HEK293 (cell line): ENCODE data around the gene NAA80.

Experiments used
- CTCF ChIA-PET: fragments of 350-600 bp; formaldehyde crosslinking; extraction: SDS; loops from one replicate; lab custom pipeline; 2021; ENCODE audit warnings: antibody characterized with exemption; lab: Yijun Ruan, JAX
- POLR2A ChIA-PET: fragments of 300-600 bp; formaldehyde crosslinking; extraction: SDS; loops from one replicate; lab custom pipeline; 2020; ENCODE audit warnings: antibody characterized with exemption, inconsistent platforms; lab: Yijun Ruan, JAX
- H3K27ac ChIP-seq: fragments of 200-500 bp; sonication (Bioruptor generic); 2 replicates; pipeline ENCODE4 v1.5.1; 2014; ENCODE audit warnings: low read depth, low read length, control low read depth, inconsistent platforms; ENCODE audit errors: extremely low read depth
- H3K36me3 ChIP-seq, 2 experiments: fragments of 200-500 bp in 1 of 2; sonication (Bioruptor generic) in 1 of 2; 1 replicate in 1 of 2; 2 replicates in 1 of 2; pipeline ENCODE4 v1.5.1; 2014 to 2017; ENCODE audit warnings: inconsistent platforms in 2 of 2, low read length in 2 of 2; ENCODE audit not compliant: control insufficient read depth in 2 of 2, insufficient read depth in 1 of 2
- H3K4me1 ChIP-seq: fragments of 200-500 bp; sonication (Bioruptor generic); 2 replicates; pipeline ENCODE4 v1.5.1; 2014; ENCODE audit warnings: mild to moderate bottlenecking, low read length, inconsistent platforms; ENCODE audit not compliant: control insufficient read depth, insufficient read depth
- H3K4me3 ChIP-seq: 2 replicates; pipeline ENCODE4 v1.5.1; 2011; ENCODE audit warnings: low read depth, mild to moderate bottlenecking, control low read depth, low read length, moderate library complexity
- H3K9me3 ChIP-seq: fragments of 200-500 bp; sonication (Bioruptor generic); 2 replicates; pipeline ENCODE4 v1.5.1; 2014; ENCODE audit warnings: low read depth, low read length, inconsistent platforms; ENCODE audit not compliant: control insufficient read depth, insufficient read depth
- ATF2 ChIP-seq: fragments of 450-650 bp; formaldehyde crosslinking; IDR thresholded peaks from 2 replicates; pipeline ENCODE4 v1.5.1; 2016; ENCODE audit warnings: missing biosample characterization, missing genetic modification characterization, low read depth
- GLIS1 ChIP-seq: fragments of 450-650 bp; formaldehyde crosslinking; IDR thresholded peaks from 2 replicates; pipeline ENCODE4 v1.5.1; 2016; ENCODE audit warnings: missing biosample characterization, missing genetic modification characterization
- YY1 ChIP-seq: fragments of 450-650 bp; formaldehyde crosslinking; IDR thresholded peaks from 2 replicates; pipeline ENCODE4 v1.5.1; 2018; ENCODE audit warnings: missing biosample characterization, missing genetic modification characterization
- ZNF114 ChIP-seq: fragments of 450-650 bp; formaldehyde crosslinking; IDR thresholded peaks from 2 replicates; pipeline ENCODE4 v1.5.0; 2017; ENCODE audit warnings: missing biosample characterization, missing genetic modification characterization
- ZNF121 ChIP-seq: fragments of 450-650 bp; formaldehyde crosslinking; IDR thresholded peaks from 2 replicates; pipeline ENCODE4 v1.5.1; 2016; ENCODE audit warnings: missing biosample characterization, missing genetic modification characterization
- ZNF157 ChIP-seq: fragments of 450-650 bp; formaldehyde crosslinking; IDR thresholded peaks from 2 replicates; pipeline ENCODE4 v1.5.1; 2016; ENCODE audit warnings: missing biosample characterization, missing genetic modification characterization
- ZNF221 ChIP-seq: fragments of 450-650 bp; formaldehyde crosslinking; IDR thresholded peaks from 2 replicates; pipeline ENCODE4 v1.5.1; 2017; ENCODE audit warnings: missing biosample characterization, missing genetic modification characterization, borderline replicate concordance
- ZNF24 ChIP-seq: fragments of 450-650 bp; formaldehyde crosslinking; IDR thresholded peaks from 2 replicates; pipeline ENCODE4 v1.5.1; 2016; ENCODE audit warnings: missing biosample characterization, missing genetic modification characterization
- ZNF473 ChIP-seq: fragments of 450-650 bp; formaldehyde crosslinking; IDR thresholded peaks from 2 replicates; pipeline ENCODE4 v1.5.1; 2017; ENCODE audit warnings: missing biosample characterization, missing genetic modification characterization
- ZNF600 ChIP-seq: fragments of 450-650 bp; formaldehyde crosslinking; IDR thresholded peaks from 2 replicates; pipeline ENCODE4 v1.5.1; 2016; ENCODE audit warnings: missing biosample characterization, missing genetic modification characterization
- ZNF629 ChIP-seq: fragments of 450-650 bp; formaldehyde crosslinking; IDR thresholded peaks from 2 replicates; pipeline ENCODE4 v1.5.1; 2017; ENCODE audit warnings: missing biosample characterization, missing genetic modification characterization
- ZNF639 ChIP-seq: fragments of 450-650 bp; formaldehyde crosslinking; IDR thresholded peaks from 2 replicates; pipeline ENCODE4 v1.5.1; 2016; ENCODE audit warnings: missing biosample characterization, missing genetic modification characterization
- ZNF670 ChIP-seq: fragments of 450-650 bp; formaldehyde crosslinking; IDR thresholded peaks from 2 replicates; pipeline ENCODE4 v1.5.1; 2016; ENCODE audit warnings: missing biosample characterization, missing genetic modification characterization, low read depth
- ZNF677 ChIP-seq: fragments of 450-650 bp; IDR thresholded peaks from 2 replicates; pipeline ENCODE4 v1.5.0; 2018; ENCODE audit warnings: missing biosample characterization, mild to moderate bottlenecking, missing genetic modification characterization, moderate library complexity
- ZNF707 ChIP-seq: fragments of 450-650 bp; formaldehyde crosslinking; IDR thresholded peaks from 2 replicates; pipeline ENCODE4 v1.5.1; 2016; ENCODE audit warnings: missing biosample characterization, missing genetic modification characterization
- ZNF791 ChIP-seq: fragments of 450-650 bp; formaldehyde crosslinking; IDR thresholded peaks from 2 replicates; pipeline ENCODE4 v1.5.1; 2016; ENCODE audit warnings: missing biosample characterization, missing genetic modification characterization
- TF ChIP-seq, protein P1 (sequence below): fragments of 450-650 bp; formaldehyde crosslinking; IDR thresholded peaks from 2 replicates; pipeline ENCODE4 v1.5.1; 2016; ENCODE audit warnings: missing biosample characterization, missing genetic modification characterization
- TF ChIP-seq, protein P2 (sequence below): sonication (generic); formaldehyde crosslinking; IDR thresholded peaks from 2 replicates; pipeline ENCODE4 v1.8.1; 2022; ENCODE audit warnings: mild to moderate bottlenecking, moderate library complexity, missing genetic modification reagents
- TF ChIP-seq, protein P3 (sequence below): fragments of 450-650 bp; formaldehyde crosslinking; IDR thresholded peaks from 2 replicates; pipeline ENCODE4 v1.5.1; 2016; ENCODE audit warnings: missing biosample characterization, missing genetic modification characterization, borderline replicate concordance
- TF ChIP-seq, protein P4 (sequence below): fragments of 450-650 bp; formaldehyde crosslinking; IDR thresholded peaks from 2 replicates; pipeline ENCODE4 v1.5.1; 2016; ENCODE audit warnings: missing biosample characterization, missing genetic modification characterization

Gene NAA80

GRCh38 chr3:50345008-50345407 lies 45.8 kb upstream of the NAA80 start (continued):
- TF ChIP-seq, protein P1, sequence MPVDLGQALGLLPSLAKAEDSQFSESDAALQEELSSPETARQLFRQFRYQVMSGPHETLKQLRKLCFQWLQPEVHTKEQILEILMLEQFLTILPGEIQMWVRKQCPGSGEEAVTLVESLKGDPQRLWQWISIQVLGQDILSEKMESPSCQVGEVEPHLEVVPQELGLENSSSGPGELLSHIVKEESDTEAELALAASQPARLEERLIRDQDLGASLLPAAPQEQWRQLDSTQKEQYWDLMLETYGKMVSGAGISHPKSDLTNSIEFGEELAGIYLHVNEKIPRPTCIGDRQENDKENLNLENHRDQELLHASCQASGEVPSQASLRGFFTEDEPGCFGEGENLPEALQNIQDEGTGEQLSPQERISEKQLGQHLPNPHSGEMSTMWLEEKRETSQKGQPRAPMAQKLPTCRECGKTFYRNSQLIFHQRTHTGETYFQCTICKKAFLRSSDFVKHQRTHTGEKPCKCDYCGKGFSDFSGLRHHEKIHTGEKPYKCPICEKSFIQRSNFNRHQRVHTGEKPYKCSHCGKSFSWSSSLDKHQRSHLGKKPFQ (tag by site-specific recombination) = no peak
- no peak for TF ChIP-seq ZNF600 (tag by site-specific recombination)
- TF ChIP-seq YY1 (tag by site-specific recombination) = no peak
- TF ChIP-seq ZNF677 (tag by site-specific recombination) = no peak
- no peak for TF ChIP-seq ZNF157

DNA sequence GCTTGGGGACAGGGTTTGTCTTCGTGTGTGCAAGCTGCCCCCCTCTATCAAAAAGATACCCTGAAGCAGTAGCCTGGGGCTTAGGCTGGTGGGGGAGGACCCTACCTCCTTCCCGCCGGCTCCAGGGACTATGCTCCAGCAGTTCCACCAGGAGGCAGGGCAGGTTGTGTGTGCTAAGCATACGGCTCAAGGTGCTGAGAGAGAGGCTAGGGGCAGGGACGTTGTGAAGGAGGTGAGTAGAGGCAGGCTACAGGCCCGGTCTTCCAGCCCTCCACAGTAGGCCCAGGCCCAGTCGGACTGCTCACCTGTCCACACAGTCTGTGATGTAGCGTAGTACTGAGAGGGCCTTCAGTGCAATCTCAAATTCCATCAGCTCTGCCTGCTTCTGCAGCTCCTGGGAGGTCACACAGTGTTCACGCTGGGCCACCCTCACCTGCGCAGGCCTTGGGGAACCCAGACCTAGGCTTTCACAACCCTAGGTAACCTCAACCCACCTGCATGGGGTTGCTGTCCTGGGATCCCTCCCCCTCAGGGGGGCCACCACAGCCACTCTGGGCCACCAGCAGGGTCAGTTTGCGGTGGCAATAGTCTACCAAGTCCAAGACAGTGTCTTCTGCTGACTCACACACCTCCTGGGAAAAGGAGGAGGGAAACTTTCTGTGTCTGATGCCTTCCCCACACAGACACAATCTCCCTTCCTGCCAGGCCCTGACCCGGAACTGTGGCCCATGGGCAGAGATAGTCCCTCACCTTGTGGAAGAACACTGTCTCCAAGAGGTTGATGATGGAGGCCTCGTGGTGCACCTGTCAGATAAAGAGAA lies 43.8 kb upstream of the NAA80 start:
- Histone ChIP-seq H3K4me1 (peaks cover 4% of the 10 kb centered on the region; the same call in 1 of the 2 replicates), H3K27ac (no peak overlapping the region), H3K36me3 (peaks cover 0 to 40% of the 10 kb centered on the region in 2 experiments; a peak in 1 of 3 replicates), H3K9me3 (no peaks in the 10 kb centered on the region), H3K4me3 (no peak overlapping the region)
- ChIA-PET POLR2A (no interaction called here), CTCF (interaction anchor here (1.0 kb wide), 1 partner anchor 199 kb away, joined by 3 read pairs; no protein-coding TSS in a partner anchor)
- TF ChIP-seq ZNF629 = no peak
- no peak for TF ChIP-seq ZNF221
- 0 out of 2 replicates have a peak, but pooled peaks have one; percentile 16 for TF ChIP-seq GLIS1 (tag by site-specific recombination)

DNA sequence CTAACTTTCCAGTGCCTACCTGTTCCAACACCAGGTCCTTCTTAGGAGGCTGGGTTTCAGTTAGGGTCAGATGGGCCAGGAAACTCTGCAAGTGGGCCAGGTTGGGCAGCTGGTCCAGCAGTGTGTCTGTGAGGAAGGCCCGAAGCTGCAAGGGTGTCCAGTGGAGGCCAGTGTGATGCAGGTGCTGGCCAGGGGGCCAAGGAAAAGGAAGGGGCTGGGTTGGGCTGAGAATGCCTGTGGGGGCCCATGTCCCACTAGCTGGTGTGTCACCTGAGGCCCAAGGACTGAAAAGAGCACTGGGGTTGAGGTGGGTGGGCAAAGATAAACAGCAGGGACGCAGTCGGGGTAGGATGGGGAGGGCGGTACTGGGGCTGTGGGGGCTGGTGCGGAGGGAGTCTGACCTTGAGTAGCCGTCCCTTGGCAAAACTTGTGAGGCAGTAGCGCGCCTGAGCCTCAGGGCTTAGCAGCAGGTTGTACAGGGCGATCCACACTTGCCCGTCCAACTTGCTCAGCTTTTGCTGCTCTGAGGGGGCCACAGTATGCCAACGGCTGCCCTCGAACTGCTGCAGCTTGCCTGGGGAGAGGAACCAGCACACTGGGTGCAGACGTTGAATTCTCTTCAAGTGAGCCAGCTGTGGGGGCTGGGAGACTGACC lies 42.9 kb upstream of the NAA80 start:
- no peak overlapping the region for H3K27ac ChIP-seq
- CTCF ChIA-PET = no interaction called here
- POLR2A ChIA-PET = no interaction called here
- TF ChIP-seq ZNF24 (tag by site-specific recombination) (no peak), ZNF473 (no peak), ZNF791 (tag by site-specific recombination) (no peak), ZNF670 (no peak), ZNF639 (tag by site-specific recombination) (no peak), ZNF121 (tag by site-specific recombination) (no peak), ATF2 (tag by site-specific recombination) (no peak), ZNF707 (tag by site-specific recombination) (no peak), ZNF114 (tag by site-specific recombination) (no peak)
- TF ChIP-seq, protein P2, sequence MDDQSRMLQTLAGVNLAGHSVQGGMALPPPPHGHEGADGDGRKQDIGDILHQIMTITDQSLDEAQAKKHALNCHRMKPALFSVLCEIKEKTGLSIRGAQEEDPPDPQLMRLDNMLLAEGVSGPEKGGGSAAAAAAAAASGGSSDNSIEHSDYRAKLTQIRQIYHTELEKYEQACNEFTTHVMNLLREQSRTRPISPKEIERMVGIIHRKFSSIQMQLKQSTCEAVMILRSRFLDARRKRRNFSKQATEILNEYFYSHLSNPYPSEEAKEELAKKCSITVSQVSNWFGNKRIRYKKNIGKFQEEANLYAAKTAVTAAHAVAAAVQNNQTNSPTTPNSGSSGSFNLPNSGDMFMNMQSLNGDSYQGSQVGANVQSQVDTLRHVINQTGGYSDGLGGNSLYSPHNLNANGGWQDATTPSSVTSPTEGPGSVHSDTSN (CRISPR knock-in tag) = no peak
- TF ChIP-seq, protein P3, sequence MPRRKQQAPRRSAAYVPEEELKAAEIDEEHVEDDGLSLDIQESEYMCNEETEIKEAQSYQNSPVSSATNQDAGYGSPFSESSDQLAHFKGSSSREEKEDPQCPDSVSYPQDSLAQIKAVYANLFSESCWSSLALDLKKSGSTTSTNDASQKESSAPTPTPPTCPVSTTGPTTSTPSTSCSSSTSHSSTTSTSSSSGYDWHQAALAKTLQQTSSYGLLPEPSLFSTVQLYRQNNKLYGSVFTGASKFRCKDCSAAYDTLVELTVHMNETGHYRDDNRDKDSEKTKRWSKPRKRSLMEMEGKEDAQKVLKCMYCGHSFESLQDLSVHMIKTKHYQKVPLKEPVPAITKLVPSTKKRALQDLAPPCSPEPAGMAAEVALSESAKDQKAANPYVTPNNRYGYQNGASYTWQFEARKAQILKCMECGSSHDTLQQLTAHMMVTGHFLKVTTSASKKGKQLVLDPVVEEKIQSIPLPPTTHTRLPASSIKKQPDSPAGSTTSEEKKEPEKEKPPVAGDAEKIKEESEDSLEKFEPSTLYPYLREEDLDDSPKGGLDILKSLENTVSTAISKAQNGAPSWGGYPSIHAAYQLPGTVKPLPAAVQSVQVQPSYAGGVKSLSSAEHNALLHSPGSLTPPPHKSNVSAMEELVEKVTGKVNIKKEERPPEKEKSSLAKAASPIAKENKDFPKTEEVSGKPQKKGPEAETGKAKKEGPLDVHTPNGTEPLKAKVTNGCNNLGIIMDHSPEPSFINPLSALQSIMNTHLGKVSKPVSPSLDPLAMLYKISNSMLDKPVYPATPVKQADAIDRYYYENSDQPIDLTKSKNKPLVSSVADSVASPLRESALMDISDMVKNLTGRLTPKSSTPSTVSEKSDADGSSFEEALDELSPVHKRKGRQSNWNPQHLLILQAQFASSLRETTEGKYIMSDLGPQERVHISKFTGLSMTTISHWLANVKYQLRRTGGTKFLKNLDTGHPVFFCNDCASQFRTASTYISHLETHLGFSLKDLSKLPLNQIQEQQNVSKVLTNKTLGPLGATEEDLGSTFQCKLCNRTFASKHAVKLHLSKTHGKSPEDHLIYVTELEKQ = no peak
- TF ChIP-seq, protein P4, sequence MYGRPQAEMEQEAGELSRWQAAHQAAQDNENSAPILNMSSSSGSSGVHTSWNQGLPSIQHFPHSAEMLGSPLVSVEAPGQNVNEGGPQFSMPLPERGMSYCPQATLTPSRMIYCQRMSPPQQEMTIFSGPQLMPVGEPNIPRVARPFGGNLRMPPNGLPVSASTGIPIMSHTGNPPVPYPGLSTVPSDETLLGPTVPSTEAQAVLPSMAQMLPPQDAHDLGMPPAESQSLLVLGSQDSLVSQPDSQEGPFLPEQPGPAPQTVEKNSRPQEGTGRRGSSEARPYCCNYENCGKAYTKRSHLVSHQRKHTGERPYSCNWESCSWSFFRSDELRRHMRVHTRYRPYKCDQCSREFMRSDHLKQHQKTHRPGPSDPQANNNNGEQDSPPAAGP (tag by site-specific recombination) = no peak

More for the DNA sequence above, 42.9 kb upstream of the NAA80 start:
- no peak overlapping the region for H3K4me3 ChIP-seq
- peaks cover 2% of the 10 kb centered on the region; the same call in 1 of the 2 replicates for H3K4me1 ChIP-seq
- H3K36me3 ChIP-seq = peaks cover 0 to 32% of the 10 kb centered on the region in 2 experiments; a peak in 1 of 3 replicates
- no peaks in the 10 kb centered on the region for H3K9me3 ChIP-seq
